Neural progenitor cell (in vitro differentiated cells): ENCODE data around the gene DACH1. TPM values are rescaled to one million over a fixed set of nuclear protein-coding genes. Genes with fewer than 3 reads are reported as not detected.
A peak's percentile ranks its signal among the peaks of the same experiment; 100 is the strongest.

Experiments used
- DNase-seq: peaks from one replicate; pipeline ENCODE4 v3.0.0-alpha.2; 2016; ENCODE audit warnings: low spot score
- H2AFZ ChIP-seq: fragments of 200-600 bp; sonication (generic); replicated peaks from 2 replicates; pipeline ENCODE4 v1.6.1; 2016; ENCODE audit warnings: antibody characterized with exemption
- H3F3A ChIP-seq: fragments of 200-600 bp; sonication (generic); 2 replicates; pipeline ENCODE4 v1.6.1; 2016; ENCODE audit warnings: antibody characterized with exemption, low read depth
- H3K27ac ChIP-seq: fragments of 200-600 bp; sonication (generic); 2 replicates; pipeline ENCODE4 v1.5.1; 2016; ENCODE audit warnings: mild to moderate bottlenecking
- H3K27me3 ChIP-seq: fragments of 200-600 bp; sonication (generic); 2 replicates; pipeline ENCODE4 v1.6.1; 2016; ENCODE audit warnings: mild to moderate bottlenecking, moderate library complexity
- H3K36me3 ChIP-seq: fragments of 200-600 bp; sonication (generic); 2 replicates; pipeline ENCODE4 v1.5.1; 2016
- H3K4me1 ChIP-seq: fragments of 200-600 bp; sonication (generic); 2 replicates; pipeline ENCODE4 v1.6.1; 2016; ENCODE audit warnings: mixed run types
- H3K4me2 ChIP-seq: fragments of 200-600 bp; sonication (generic); 2 replicates; pipeline ENCODE4 v1.6.1; 2016
- H3K4me3 ChIP-seq: fragments of 200-600 bp; sonication (generic); 2 replicates; pipeline ENCODE4 v1.5.1; 2016
- H3K79me2 ChIP-seq: fragments of 200-600 bp; sonication (generic); 2 replicates; pipeline ENCODE4 v1.6.1; 2016; ENCODE audit warnings: low read depth
- H3K9ac ChIP-seq: fragments of 200-600 bp; sonication (generic); 2 replicates; pipeline ENCODE4 v1.6.1; 2016
- H3K9me3 ChIP-seq: fragments of 200-600 bp; sonication (generic); 2 replicates; pipeline ENCODE4 v1.5.1; 2016; ENCODE audit warnings: low read depth
- H4K20me1 ChIP-seq: fragments of 200-600 bp; sonication (generic); 2 replicates; pipeline ENCODE4 v1.6.1; 2016; ENCODE audit warnings: low read depth
- H3K27ac Mint-ChIP-seq: 3 replicates; pipeline ENCODE4 v1.8.0; 2021; ENCODE audit warnings: mixed read lengths
- H3K27me3 Mint-ChIP-seq: 2 replicates; pipeline ENCODE4 v1.8.0; 2022; ENCODE audit warnings: low read depth, mild to moderate bottlenecking, inconsistent platforms, moderate library complexity, mixed read lengths; ENCODE audit not compliant: insufficient read depth
- H3K36me3 Mint-ChIP-seq: 3 replicates; pipeline ENCODE4 v1.8.0; 2021; ENCODE audit warnings: mixed read lengths
- H3K4me1 Mint-ChIP-seq: 3 replicates; pipeline ENCODE4 v1.8.0; 2021; ENCODE audit warnings: mixed read lengths
- H3K4me3 Mint-ChIP-seq: 3 replicates; pipeline ENCODE4 v1.8.0; 2021; ENCODE audit warnings: mild to moderate bottlenecking, moderate library complexity, mixed read lengths
- H3K9me3 Mint-ChIP-seq: 3 replicates; pipeline ENCODE4 v1.8.0; 2020; ENCODE audit warnings: mixed read lengths
- EZH2 ChIP-seq: fragments of 200-600 bp; sonication (generic); IDR thresholded peaks from 2 replicates; pipeline ENCODE4 v1.6.1; 2017; ENCODE audit warnings: antibody characterized with exemption, mild to moderate bottlenecking, moderate library complexity
- EZH2phosphoT487 ChIP-seq: fragments of 200-600 bp; sonication (generic); IDR thresholded peaks from 2 replicates; pipeline ENCODE4 v1.6.1; 2017; ENCODE audit warnings: antibody characterized with exemption
- total RNA-seq: library from RNA; depleted of rRNA; stranded (reverse); fragments of >200 nt; gene quantifications from 2 replicates; pipeline ENCODE4 v1.2.3, GENCODE V29; 2015; ENCODE audit warnings: low replicate concordance
- TF ChIP-seq, protein P1 (sequence below): fragments of 200-600 bp; sonication (generic); IDR thresholded peaks from 2 replicates; pipeline ENCODE4 v1.5.1; 2017; ENCODE audit warnings: antibody characterized with exemption, mild to moderate bottlenecking

The DACH1 gene
- total RNA-seq, 1 donor from 2014 or later = 27.6 TPM

DNA sequence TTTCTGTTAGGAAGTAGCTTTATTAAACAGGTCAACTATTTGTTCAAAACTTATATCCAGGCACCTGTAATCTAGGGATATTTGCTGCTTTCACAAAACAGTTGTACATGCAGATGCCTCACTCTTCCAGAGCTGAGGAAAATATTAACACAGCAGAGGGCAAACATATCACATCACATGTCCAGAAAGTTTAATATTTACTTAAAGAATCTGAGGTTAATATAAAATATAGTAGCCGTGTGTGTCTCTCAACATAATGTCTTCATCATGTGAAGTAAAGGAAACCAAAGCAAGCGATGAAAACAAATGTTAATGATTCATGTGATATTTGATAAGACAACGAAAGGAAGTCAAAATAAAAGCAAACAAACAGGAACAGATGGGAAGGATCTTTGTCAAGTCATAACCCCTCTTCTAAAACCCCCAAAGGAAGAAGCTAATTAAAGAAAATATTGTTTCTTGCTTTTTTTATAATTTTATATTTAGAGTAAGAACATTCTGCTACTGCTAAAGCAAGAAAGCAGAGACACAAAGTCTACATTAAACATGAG is 418.8 kb downstream of the DACH1 start:
- no peaks in the 10 kb centered on the region for H3K4me1 ChIP-seq
- H3F3A ChIP-seq = no peaks in the 10 kb centered on the region
- no peaks in the 10 kb centered on the region for H3K27me3 ChIP-seq
- no peak overlapping the region for H3K9ac ChIP-seq
- no peaks in the 10 kb centered on the region for H3K36me3 ChIP-seq
- no peaks in the 10 kb centered on the region for H4K20me1 ChIP-seq
- Mint-ChIP-seq H3K9me3 (no peaks in the 10 kb centered on the region), H3K36me3 (peaks cover 7% of the 10 kb centered on the region), H3K4me1 (no peaks in the 10 kb centered on the region), H3K27ac (no peak overlapping the region), H3K4me3 (no peak overlapping the region), H3K27me3 (no peaks in the 10 kb centered on the region)
- H3K9me3 ChIP-seq = no peaks in the 10 kb centered on the region
- no peaks in the 10 kb centered on the region for H3K79me2 ChIP-seq
- no peak overlapping the region for H3K4me2 ChIP-seq
- no peak overlapping the region for H3K27ac ChIP-seq
- H3K4me3 ChIP-seq = no peak overlapping the region
- no peak overlapping the region for H2AFZ ChIP-seq
- TF ChIP-seq EZH2 = no peak
- TF ChIP-seq, protein P1, sequence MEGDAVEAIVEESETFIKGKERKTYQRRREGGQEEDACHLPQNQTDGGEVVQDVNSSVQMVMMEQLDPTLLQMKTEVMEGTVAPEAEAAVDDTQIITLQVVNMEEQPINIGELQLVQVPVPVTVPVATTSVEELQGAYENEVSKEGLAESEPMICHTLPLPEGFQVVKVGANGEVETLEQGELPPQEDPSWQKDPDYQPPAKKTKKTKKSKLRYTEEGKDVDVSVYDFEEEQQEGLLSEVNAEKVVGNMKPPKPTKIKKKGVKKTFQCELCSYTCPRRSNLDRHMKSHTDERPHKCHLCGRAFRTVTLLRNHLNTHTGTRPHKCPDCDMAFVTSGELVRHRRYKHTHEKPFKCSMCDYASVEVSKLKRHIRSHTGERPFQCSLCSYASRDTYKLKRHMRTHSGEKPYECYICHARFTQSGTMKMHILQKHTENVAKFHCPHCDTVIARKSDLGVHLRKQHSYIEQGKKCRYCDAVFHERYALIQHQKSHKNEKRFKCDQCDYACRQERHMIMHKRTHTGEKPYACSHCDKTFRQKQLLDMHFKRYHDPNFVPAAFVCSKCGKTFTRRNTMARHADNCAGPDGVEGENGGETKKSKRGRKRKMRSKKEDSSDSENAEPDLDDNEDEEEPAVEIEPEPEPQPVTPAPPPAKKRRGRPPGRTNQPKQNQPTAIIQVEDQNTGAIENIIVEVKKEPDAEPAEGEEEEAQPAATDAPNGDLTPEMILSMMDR = no peak
- TF ChIP-seq EZH2phosphoT487 = no peak
- DNase-seq = no peak

DNA sequence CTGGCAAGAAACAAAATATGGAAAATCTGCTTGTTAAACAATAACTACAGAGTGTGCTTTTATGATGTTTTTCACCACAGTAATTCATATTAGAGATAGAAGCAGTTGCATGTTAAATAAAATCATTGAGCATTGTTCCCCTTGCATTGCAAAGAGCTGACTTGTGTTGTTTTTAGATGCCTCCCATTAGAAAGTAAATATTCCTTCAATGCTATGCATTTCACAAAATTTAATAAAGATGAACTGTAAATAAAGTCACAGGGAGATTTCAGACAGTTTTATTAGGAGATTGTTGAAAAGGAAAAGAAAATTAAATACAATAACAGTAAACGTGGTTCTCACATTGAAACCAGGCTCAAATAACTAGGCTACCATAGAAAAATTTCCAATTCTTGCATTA is 429.3 kb downstream of the DACH1 start:
- no peak overlapping the region for H3K4me3 ChIP-seq
- no peaks in the 10 kb centered on the region for H3K36me3 ChIP-seq
- H3K27me3 Mint-ChIP-seq = no peaks in the 10 kb centered on the region
- no peak overlapping the region for H3K9ac ChIP-seq
- no peak for DNase-seq
- TF ChIP-seq, protein P1 = no peak
- TF ChIP-seq EZH2 (no peak), EZH2phosphoT487 (no peak)
- H3K27ac ChIP-seq = no peak overlapping the region
- H3K36me3 Mint-ChIP-seq = peaks cover 3% of the 10 kb centered on the region
- no peaks in the 10 kb centered on the region for H4K20me1 ChIP-seq
- no peaks in the 10 kb centered on the region for H3K9me3 ChIP-seq
- H3K4me3 Mint-ChIP-seq = no peak overlapping the region
- H3K79me2 ChIP-seq = no peaks in the 10 kb centered on the region
- peaks cover 11% of the 10 kb centered on the region for H3K4me1 ChIP-seq
- no peaks in the 10 kb centered on the region for H3K9me3 Mint-ChIP-seq
- H3K4me1 Mint-ChIP-seq = peaks cover 7% of the 10 kb centered on the region
- no peaks in the 10 kb centered on the region for H3K27me3 ChIP-seq
- no peak overlapping the region for H2AFZ ChIP-seq
- H3K27ac Mint-ChIP-seq = no peak overlapping the region
- no peak overlapping the region for H3K4me2 ChIP-seq
- H3F3A ChIP-seq = no peaks in the 10 kb centered on the region

DNA sequence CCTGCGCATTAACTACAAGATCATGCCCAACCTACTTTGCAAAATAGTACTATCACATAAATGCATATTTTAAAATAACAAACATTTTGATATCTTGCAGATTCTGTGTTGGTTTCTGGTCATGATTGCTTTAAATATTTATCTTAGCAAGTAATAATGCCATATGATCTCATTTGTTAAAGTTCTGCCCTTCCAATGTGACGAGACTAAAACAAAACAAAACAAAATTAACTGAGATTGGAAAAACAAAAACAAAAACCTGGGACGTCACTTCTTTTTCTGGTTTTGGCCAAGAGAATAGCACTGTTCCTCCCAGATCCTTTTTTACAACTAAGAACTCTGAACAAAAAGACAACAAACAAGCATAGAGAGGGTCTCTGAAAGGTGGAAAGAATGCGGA is 436.3 kb downstream of the DACH1 start:
- no peaks in the 10 kb centered on the region for H3K27me3 Mint-ChIP-seq
- Histone ChIP-seq H3F3A (peaks cover 4% of the 10 kb centered on the region), H4K20me1 (no peaks in the 10 kb centered on the region), H3K9ac (no peak overlapping the region), H3K79me2 (no peaks in the 10 kb centered on the region), H3K4me3 (no peak overlapping the region), H3K27ac (peak overlapping the region; percentile 43), H3K4me2 (no peak overlapping the region), H2AFZ (peak overlapping the region; percentile 54), H3K4me1 (peaks cover 11% of the 10 kb centered on the region), H3K36me3 (no peaks in the 10 kb centered on the region), H3K9me3 (no peaks in the 10 kb centered on the region), H3K27me3 (no peaks in the 10 kb centered on the region)
- H3K9me3 Mint-ChIP-seq = no peaks in the 10 kb centered on the region
- TF ChIP-seq EZH2phosphoT487 (no peak), EZH2 (no peak)
- TF ChIP-seq, protein P1 = no peak
- no peak for DNase-seq
- H3K4me1 Mint-ChIP-seq = peaks cover 2% of the 10 kb centered on the region
- no peaks in the 10 kb centered on the region for H3K36me3 Mint-ChIP-seq
- no peak overlapping the region for H3K27ac Mint-ChIP-seq
- no peak overlapping the region for H3K4me3 Mint-ChIP-seq
